ENCODE data around the gene ATP11C.

- TF ChIP-seq NFIC (IDR thresholded peaks at IDR 0.05) (no peak), ZBTB33 (CRISPR knock-in tag; IDR thresholded peaks at IDR 0.05) (no peak), USF2 (CRISPR knock-in tag; IDR thresholded peaks at IDR 0.05) (no peak), SMAD1 (IDR thresholded peaks at IDR 0.05; ENCODE audit: low read depth, low read length, partially characterized antibody) (no peak), HOMEZ (CRISPR knock-in tag; IDR thresholded peaks at IDR 0.05) (no peak), SMC3 (conservative IDR thresholded peaks at IDR 0.05; ENCODE audit: insufficient read depth, low read depth, low read length) (no peak), CTCF (IDR thresholded peaks at IDR 0.05 in 2 of 3, conservative IDR thresholded peaks at IDR 0.05 in 1 of 3; ENCODE audit: insufficient read depth in 2 of 3, low read depth in 1 of 3, low read length in 3 of 3) (no peak), ZNF232 (CRISPR knock-in tag; IDR thresholded peaks at IDR 0.05) (no peak), ZNF551 (CRISPR knock-in tag; IDR thresholded peaks at IDR 0.05) (no peak), BHLHE40 (IDR thresholded peaks at IDR 0.05; ENCODE audit: low read length) (no peak), CREB1 (IDR thresholded peaks at IDR 0.05) (no peak), CREB1 (CRISPR knock-in tag; IDR thresholded peaks at IDR 0.05) (no peak), IRF2 (CRISPR knock-in tag; IDR thresholded peaks at IDR 0.05) (no peak), ZFP91 (CRISPR knock-in tag; IDR thresholded peaks at IDR 0.05) (no peak), DNMT1 (IDR thresholded peaks at IDR 0.05) (no peak)
Observed at GRCh38 chrX:139869796-139870195, 63.1 kb downstream of the ATP11C start.

Measured in K562 (cell line).